ENCODE results near the gene OSBP2.

The OSBP2 gene

DNA sequence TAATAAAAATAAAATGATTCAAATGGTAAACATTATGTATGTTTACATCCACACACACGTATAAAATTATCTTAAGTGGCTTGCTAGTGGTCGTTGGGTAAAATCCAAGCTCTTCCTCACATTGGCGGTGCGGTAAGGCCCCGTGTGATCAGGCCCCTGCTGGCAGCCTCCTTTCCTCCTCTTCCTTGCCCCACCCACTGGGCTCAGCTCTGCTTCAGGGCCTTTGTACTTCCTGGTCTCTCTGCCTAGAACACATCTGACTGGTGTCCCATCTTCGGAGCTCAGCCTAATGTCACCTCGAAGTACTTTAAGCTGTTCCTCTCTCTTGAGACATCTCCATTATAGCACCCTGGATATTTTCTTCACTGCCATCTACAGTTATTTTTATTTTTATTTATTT lies 52.8 kb downstream of the OSBP2 start:
- no peaks in the 10 kb centered on the region for H3K9me3 ChIP-seq
- no peaks in the 10 kb centered on the region for H3K36me3 ChIP-seq
- no peak for DNase-seq
- no peaks in the 10 kb centered on the region for H3K4me1 ChIP-seq
- TF ChIP-seq, protein P1, sequence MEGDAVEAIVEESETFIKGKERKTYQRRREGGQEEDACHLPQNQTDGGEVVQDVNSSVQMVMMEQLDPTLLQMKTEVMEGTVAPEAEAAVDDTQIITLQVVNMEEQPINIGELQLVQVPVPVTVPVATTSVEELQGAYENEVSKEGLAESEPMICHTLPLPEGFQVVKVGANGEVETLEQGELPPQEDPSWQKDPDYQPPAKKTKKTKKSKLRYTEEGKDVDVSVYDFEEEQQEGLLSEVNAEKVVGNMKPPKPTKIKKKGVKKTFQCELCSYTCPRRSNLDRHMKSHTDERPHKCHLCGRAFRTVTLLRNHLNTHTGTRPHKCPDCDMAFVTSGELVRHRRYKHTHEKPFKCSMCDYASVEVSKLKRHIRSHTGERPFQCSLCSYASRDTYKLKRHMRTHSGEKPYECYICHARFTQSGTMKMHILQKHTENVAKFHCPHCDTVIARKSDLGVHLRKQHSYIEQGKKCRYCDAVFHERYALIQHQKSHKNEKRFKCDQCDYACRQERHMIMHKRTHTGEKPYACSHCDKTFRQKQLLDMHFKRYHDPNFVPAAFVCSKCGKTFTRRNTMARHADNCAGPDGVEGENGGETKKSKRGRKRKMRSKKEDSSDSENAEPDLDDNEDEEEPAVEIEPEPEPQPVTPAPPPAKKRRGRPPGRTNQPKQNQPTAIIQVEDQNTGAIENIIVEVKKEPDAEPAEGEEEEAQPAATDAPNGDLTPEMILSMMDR (IDR thresholded peaks at IDR 0.05; ENCODE audit: low read depth, low read length), result no peak
- H3K4me3 ChIP-seq (ENCODE audit: low read depth, low read length), result no peak overlapping the region
- H3K27me3 ChIP-seq, result no peaks in the 10 kb centered on the region

DNA sequence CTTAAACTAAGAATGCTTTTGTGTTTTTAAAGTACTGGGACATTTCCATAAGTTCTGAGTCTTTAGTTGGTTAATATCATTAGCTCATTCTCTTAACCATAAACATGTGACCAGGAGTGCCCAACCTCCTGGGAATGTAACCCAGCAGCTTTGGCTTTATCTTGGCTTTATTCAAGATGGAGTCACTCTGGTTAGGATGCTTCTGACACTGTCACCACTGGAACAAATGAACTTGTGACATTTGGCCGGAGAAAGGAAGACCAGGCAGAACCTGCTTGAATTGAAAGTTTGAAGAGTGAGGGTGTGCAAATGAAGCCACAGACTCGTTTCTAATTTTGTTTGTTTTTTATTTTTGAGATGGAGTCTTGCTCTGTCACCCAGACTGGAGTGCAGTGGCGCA lies 54.6 kb downstream of the OSBP2 start:
- TF ChIP-seq, protein P1 (IDR thresholded peaks at IDR 0.05; ENCODE audit: low read depth, low read length), result no peak
- Histone ChIP-seq H3K36me3 (no peaks in the 10 kb centered on the region), H3K4me1 (no peaks in the 10 kb centered on the region), H3K9me3 (no peaks in the 10 kb centered on the region), H3K4me3 (ENCODE audit: low read depth, low read length) (no peak overlapping the region), H3K27me3 (no peaks in the 10 kb centered on the region)
- DNase-seq, result no peak

DNA sequence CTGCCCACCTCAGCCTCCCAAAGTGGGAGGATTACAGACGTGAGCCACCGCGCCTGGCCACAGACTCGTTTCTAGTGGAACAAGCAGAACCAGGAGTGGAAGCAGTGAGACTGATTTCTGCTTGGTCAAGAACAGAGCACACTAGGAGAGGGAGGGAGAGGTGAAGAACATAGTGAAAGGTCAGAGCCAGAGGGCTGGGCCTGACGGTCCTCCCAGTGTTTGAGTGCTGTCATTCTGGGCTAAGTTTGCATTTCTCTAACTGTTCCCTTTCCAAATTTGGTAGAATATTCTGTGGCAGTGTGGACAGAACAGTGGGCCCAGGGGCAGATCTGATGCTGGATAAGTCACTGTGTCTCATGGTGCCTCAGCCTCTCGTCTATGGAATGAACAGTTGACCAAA lies 55.2 kb downstream of the OSBP2 start:
- TF ChIP-seq, protein P1 (IDR thresholded peaks at IDR 0.05; ENCODE audit: low read depth, low read length), result no peak
- DNase-seq, result no peak
- Histone ChIP-seq H3K9me3 (no peaks in the 10 kb centered on the region), H3K27me3 (no peaks in the 10 kb centered on the region), H3K4me1 (no peaks in the 10 kb centered on the region), H3K36me3 (no peaks in the 10 kb centered on the region), H3K4me3 (ENCODE audit: low read depth, low read length) (no peak overlapping the region)

GRCh38 chr22:30751529-30751928 lies 56.9 kb downstream of the OSBP2 start:
- no peak for DNase-seq
- TF ChIP-seq, protein P1 (IDR thresholded peaks at IDR 0.05; ENCODE audit: low read depth, low read length), result no peak
- no peaks in the 10 kb centered on the region for H3K4me1 ChIP-seq

GRCh38 chr22:30752771-30753170 lies 58.1 kb downstream of the OSBP2 start:
- Histone ChIP-seq H3K4me1 (no peaks in the 10 kb centered on the region), H3K4me3 (ENCODE audit: low read depth, low read length) (no peak overlapping the region), H3K36me3 (no peaks in the 10 kb centered on the region), H3K9me3 (no peaks in the 10 kb centered on the region), H3K27me3 (no peaks in the 10 kb centered on the region)
- no peak for DNase-seq
- TF ChIP-seq, protein P1 (IDR thresholded peaks at IDR 0.05; ENCODE audit: low read depth, low read length), result no peak

More at GRCh38 chr22:30751529-30751928, 56.9 kb downstream of the OSBP2 start:
- no peaks in the 10 kb centered on the region for H3K36me3 ChIP-seq
- H3K27me3 ChIP-seq, result no peaks in the 10 kb centered on the region
- no peak overlapping the region for H3K4me3 ChIP-seq (ENCODE audit: low read depth, low read length)
- H3K9me3 ChIP-seq, result no peaks in the 10 kb centered on the region

DNA sequence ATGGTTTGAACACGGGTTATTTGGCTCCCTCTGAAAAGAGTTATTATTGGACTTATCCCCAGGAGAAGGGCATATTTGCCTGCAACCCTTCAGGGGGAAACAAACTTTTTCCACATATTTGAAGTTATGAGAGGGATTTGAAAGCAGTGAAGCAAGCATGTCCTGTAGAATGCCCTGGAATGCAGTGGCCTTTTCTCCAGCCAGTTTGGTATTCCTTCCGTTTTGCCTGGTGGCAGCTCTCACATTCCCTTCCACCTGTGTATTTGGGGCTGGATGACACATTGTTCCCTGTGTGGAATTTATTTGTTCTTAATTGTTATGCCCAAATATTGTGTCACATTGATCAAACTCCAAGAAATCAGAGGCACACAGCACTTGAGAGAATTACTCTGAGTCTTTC lies 59.0 kb downstream of the OSBP2 start:
- TF ChIP-seq, protein P1 (IDR thresholded peaks at IDR 0.05; ENCODE audit: low read depth, low read length), result no peak
- Histone ChIP-seq H3K4me1 (no peaks in the 10 kb centered on the region), H3K9me3 (no peaks in the 10 kb centered on the region), H3K36me3 (no peaks in the 10 kb centered on the region), H3K4me3 (ENCODE audit: low read depth, low read length) (no peak overlapping the region), H3K27me3 (no peaks in the 10 kb centered on the region)
- DNase-seq, result no peak
